Measurements from ENCODE around the gene DNLZ.

DNA sequence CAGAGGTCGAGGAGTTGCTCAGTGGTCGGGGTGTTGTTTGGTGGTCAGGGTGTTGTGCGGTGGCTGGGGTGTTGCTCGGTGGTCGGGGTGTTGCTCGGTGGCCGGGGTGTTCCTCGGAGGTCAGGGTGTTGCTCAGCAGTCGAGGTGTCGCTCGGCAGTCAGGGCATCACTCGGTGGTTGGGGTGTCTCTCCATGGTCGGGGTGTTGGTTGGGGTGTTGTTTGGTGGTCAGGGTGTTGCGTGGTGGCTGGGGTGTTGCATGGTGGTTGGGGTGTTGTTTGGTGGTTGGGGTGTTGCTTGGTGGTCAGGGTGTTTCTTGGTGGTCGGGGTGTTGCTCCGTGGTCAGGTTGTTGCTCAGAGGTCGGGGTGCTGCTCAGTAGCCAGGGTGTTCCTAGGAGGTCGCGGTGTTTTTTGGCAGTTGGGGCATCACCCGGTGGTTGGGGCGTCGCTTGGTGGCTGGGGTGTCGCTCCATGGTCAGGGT is 47.2 kb downstream of the DNLZ start:
- TF ChIP-seq, protein P1, sequence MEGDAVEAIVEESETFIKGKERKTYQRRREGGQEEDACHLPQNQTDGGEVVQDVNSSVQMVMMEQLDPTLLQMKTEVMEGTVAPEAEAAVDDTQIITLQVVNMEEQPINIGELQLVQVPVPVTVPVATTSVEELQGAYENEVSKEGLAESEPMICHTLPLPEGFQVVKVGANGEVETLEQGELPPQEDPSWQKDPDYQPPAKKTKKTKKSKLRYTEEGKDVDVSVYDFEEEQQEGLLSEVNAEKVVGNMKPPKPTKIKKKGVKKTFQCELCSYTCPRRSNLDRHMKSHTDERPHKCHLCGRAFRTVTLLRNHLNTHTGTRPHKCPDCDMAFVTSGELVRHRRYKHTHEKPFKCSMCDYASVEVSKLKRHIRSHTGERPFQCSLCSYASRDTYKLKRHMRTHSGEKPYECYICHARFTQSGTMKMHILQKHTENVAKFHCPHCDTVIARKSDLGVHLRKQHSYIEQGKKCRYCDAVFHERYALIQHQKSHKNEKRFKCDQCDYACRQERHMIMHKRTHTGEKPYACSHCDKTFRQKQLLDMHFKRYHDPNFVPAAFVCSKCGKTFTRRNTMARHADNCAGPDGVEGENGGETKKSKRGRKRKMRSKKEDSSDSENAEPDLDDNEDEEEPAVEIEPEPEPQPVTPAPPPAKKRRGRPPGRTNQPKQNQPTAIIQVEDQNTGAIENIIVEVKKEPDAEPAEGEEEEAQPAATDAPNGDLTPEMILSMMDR (IDR thresholded peaks at IDR 0.05): no peak
- TF ChIP-seq POLR2AphosphoS5 (IDR thresholded peaks at IDR 0.05; ENCODE audit: low read depth, low read length) (no peak), SIN3A (IDR thresholded peaks at IDR 0.05; ENCODE audit: borderline replicate concordance, insufficient read depth, low read depth, low read length) (no peak)
- TF ChIP-seq, protein P2, sequence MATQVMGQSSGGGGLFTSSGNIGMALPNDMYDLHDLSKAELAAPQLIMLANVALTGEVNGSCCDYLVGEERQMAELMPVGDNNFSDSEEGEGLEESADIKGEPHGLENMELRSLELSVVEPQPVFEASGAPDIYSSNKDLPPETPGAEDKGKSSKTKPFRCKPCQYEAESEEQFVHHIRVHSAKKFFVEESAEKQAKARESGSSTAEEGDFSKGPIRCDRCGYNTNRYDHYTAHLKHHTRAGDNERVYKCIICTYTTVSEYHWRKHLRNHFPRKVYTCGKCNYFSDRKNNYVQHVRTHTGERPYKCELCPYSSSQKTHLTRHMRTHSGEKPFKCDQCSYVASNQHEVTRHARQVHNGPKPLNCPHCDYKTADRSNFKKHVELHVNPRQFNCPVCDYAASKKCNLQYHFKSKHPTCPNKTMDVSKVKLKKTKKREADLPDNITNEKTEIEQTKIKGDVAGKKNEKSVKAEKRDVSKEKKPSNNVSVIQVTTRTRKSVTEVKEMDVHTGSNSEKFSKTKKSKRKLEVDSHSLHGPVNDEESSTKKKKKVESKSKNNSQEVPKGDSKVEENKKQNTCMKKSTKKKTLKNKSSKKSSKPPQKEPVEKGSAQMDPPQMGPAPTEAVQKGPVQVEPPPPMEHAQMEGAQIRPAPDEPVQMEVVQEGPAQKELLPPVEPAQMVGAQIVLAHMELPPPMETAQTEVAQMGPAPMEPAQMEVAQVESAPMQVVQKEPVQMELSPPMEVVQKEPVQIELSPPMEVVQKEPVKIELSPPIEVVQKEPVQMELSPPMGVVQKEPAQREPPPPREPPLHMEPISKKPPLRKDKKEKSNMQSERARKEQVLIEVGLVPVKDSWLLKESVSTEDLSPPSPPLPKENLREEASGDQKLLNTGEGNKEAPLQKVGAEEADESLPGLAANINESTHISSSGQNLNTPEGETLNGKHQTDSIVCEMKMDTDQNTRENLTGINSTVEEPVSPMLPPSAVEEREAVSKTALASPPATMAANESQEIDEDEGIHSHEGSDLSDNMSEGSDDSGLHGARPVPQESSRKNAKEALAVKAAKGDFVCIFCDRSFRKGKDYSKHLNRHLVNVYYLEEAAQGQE (IDR thresholded peaks at IDR 0.05; ENCODE audit: insufficient read depth in 1 of 2, low read depth in 2 of 2, low read length in 1 of 2): no peak
